NCI-H1436 (cell line): ENCODE measurements around the gene ASPRV1.

Experiments
- DNase-seq: peaks from one replicate; lab custom pipeline; 2025; lab: John Stamatoyannopoulos, UW

The ASPRV1 gene

DNA sequence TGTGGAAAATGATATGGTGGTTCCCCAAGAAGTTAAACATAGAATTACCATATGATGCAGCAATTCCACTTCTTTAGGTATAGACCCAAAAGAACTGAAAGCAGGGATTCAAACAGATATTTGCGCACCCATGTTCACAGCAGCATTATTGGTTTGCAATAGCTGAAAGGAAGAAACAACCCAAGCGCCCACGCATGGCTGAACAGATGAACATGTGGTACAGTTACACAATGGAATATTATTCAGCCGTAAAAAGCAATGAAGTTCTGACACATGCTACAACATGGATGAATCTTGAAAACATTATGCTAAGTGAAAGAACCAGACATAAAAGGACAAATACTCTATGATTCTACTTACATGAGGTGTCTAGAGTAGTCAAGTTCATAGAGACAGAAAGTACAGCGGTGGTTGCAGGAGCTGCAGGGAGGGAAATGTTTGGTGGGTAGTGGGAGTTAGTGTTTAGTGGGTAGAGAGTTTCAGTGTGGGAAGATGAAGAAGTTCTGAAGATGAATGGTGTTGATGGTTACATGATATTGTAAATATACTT lies 26.7 kb upstream of the ASPRV1 start:
- DNase-seq = no peak

DNA sequence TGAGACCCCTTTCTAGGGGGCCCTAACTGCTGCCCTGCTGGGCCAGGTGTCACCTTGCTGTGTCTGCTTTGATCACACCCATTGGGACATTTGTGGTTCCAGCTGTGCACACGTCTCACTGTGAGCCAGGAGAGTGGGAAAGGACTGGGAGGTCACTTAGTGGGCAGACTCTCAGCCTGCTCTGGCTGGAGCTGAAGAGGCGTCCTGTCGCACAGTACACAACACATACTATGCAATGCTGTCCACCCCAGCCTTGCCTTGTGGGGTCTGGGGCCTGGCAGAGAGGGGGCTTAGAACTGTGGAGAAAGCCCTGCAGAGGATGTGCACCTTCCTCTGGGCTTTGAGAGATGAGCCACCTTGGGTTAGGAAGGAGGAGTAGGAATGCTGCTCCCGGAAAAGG lies 25.3 kb upstream of the ASPRV1 start:
- DNase-seq = no peak

DNA sequence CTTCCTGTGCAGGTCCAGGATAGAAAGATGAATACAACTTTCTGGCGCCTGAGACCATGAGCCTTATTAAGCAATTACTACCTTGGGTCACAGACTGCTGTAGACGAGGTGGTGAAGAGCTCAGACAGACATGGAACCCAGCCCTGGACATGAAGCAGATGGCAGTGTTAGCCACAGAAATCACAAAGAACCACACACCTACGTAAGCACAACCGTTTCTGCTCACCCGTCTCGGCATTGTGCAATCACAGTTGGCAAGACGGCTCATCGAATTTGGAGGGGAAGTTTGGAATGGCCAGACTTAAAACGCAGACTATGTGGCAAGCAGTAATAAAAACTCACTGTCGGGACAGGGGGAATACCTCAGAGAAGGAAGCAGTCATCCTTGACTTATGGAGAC lies 24.3 kb upstream of the ASPRV1 start:
- no peak for DNase-seq

GRCh38 chr2:69985216-69985615 lies 23.8 kb upstream of the ASPRV1 start:
- no peak for DNase-seq

- DNase-seq = no peak
Observed at GRCh38 chr2:69983392-69983966, 22.0 kb upstream of the ASPRV1 start.

DNA sequence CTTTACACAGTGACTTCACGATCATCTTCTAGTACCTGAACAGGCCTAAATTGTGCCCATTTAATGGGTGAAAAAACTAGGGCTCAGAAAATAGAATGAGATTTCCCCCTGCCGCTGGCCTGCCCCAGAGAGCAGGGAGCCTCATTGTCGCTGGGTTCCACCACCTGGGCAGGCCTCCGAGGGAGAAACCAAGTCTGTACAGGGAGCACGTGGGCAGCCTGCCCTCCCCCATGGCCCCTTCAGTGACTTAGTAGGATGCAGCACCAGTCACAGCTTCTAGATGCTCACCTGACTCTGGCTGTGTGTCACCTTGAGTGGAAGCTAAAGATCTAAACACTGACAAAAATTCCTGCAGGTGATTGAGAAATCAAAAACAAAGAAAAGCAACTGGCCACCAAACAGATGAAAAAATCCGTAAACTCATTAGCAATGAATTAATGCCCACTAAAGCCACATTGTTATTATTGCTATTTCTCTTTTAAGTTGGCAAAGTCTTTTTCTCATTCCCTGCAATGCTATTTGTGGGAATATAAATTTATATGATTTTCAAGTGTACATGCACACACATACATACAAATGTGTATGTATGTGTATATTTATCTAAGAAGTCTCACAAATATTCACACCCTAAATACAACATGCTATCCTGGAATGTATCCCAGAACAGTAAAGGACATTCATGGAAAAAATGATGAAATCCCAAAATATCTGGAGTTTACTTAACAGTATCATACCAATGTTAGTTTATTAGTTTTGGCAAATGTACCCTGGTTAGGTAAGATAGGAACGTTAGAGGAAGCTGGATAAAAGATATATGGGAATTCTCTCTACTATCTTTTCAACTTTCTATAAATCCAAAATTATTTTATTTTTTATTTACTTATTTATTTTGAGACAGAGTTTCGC lies 18.7 kb upstream of the ASPRV1 start:
- DNase-seq = no peak

DNA sequence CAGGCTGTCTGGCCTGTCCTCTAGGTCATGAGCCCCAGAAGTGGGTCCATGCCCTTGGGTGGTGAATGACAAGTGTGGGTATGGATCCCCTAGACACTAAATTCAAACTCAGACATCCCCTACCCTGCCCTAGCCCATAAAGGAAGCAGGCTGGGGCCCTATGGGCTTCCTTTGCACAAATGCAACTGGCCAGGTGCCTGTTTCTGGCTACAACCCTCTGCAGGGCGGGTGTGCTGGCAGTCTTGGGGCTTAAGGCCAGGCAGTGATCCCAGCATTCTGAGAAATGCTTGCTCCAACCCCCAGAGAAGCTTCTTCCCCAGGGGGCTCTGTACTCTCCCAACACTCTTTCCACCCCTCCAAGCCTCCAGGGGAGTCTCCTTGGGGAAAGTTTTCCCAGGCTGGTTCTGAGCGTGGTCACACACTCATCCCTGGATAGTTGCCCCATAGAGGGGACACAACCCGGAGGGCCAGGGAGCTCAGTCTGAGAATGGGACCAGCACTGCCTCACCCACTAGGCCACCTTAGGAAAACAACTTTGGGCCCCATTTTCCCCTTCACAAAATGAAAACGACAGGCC lies 16.6 kb upstream of the ASPRV1 start:
- no peak for DNase-seq

DNA sequence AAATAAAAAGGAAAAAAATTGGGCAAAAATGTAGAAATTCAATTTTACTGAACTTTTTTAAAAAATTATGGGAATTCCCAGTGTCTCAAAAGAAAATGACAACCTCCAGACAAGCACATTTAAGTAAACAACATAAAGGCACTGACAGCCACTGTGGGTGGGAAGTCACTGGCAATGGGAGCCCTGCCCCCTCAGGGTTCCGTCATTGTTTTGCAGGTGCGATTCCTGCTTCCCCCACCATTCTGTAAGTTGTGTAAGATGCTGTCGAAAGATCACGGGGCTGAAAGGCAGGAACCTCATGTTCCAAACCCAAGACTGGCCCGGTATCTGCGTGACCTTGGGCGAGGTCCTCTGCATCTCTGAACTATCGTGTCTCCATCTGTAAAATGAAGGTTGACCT lies 15.8 kb upstream of the ASPRV1 start:
- no peak for DNase-seq

- DNase-seq = no peak
Observed at GRCh38 chr2:69975853-69976462, 14.5 kb upstream of the ASPRV1 start.

DNA sequence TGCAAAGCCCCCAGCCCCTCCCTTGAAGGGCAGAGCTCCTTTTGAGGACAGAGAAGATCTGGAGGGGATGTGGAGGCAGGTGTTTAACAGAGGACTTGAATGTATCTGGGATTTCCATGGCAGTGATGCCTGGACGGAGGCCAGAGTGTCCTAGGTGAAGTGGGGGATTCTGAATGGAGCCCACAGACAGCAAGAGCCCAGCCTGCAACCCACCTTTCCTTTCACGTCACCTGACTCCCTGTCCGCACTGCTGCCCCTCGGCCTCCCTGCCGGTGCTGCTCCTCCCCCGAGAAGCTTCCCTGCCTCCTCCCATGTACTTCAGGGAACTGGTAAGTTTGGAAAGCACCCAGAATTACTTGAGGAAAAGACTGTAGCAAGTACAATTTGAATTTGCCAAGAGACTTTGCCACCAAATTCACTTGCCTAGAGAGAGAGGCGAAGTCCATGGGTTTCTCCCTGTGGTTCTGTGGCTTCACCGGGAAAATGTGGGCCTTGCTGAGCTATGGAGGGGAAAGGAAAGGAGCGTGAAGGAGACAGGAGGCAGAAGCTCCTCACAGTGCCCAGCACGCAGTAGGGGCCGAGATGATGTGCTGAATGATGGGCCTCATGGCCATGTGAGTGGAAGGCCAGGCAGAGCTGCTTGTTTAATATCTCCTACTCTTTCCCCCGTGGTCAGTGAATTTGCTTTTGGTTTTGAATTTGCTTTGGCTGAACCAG lies 13.9 kb upstream of the ASPRV1 start:
- DNase-seq = no peak

DNA sequence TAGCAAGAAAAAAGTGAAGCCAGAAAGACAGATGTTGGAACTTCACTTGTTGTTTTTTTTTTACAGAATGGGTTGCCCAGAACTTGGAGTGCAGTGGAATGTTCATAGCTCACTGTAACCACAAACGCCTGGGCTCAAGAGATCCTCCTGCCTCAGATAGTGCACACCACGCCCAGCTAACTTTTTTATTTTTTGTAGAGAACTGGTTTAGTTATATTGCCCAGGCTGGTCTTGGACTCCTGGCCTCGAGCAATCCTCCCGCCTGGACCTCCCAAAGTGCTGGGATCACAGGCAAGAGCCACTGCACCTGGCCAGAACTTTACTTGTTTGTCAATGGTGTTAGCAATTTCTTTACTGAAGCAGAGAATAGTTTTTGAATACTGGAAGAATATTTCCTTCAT lies 11.9 kb upstream of the ASPRV1 start:
- no peak for DNase-seq

DNA sequence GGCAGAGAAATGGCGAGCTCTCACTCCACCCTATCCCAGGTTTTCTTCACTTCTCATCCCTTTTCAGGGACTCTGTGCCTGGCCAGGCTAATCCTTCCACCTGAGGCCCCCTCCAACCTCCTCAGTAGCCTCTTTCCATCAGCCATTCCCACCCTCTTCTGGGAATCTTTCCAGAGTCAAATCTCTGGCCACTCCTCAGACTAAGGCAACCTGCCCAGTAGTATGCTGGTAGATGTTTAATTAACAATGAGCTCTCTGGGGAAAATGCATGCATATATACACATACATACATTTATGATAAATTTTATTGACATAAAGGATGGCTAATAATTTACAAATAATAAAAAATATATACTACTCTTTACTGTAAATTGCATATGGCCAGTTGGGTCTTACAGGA lies 11.4 kb upstream of the ASPRV1 start:
- DNase-seq = no peak

DNA sequence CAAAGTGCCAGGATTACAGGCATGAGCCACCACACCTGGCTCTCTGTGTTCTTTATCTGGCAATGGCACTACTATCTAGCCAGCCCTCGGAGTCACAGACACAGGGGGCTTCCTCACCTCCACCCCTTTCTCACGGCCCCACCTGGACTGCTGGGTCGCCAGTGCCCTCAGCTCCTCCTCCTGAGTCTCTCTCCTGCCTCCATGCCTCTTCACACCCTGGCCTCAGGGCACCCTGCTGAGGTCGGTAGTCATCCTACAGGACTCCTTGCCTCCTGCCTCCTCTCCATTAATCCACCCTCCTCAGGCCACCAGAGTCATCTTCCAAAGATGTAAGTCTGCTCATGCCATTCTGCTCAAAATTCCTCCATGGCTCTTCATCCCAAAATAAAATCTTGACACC lies 8.6 kb upstream of the ASPRV1 start:
- no peak for DNase-seq

DNA sequence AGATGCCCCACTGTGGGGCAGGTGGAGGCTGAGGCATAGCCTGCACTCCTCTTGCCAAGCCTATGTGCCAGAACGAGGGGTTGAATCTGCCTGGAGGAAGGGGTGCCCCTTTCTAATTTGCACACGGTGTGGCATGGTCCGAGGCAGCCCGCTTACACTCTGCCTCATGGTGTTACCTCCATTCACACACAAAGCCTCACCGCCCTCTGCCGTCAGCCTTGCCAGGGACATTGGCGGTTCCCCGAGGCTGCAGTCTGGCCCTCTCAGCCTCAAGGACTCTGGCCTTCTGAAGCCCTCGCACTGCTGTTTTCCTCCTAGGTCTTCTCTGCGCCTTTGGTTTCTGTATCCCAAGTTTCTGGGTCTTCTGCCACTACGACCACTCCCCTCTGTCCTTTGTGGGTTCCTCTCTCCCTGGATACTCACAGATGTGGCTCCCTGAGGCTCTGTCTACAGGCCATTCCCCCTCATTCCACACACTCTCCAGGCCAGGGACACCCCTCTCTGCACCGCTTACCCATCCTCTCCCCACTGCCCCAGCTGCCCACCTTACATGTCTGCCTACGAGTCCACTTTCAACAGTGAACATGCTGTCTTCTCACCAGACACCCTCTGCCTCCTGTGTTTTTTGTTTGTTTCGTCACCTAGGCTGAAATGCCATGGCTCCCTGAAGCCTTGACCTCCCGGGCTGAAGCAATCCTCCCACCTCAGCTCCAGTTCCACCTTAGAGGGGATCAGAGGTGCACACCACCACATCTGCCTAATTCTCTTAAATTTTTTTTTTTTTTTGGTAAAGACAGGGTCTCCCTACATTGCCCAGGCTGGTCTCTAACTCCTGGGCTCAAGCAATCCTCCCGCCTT lies 7.9 kb upstream of the ASPRV1 start:
- no peak for DNase-seq

GRCh38 chr2:69968609-69969008 lies 7.2 kb upstream of the ASPRV1 start:
- DNase-seq = no peak

GRCh38 chr2:69966496-69966895 lies 5.1 kb upstream of the ASPRV1 start:
- DNase-seq = no peak

GRCh38 chr2:69965756-69966445 lies 4.5 kb upstream of the ASPRV1 start:
- DNase-seq = no peak

DNA sequence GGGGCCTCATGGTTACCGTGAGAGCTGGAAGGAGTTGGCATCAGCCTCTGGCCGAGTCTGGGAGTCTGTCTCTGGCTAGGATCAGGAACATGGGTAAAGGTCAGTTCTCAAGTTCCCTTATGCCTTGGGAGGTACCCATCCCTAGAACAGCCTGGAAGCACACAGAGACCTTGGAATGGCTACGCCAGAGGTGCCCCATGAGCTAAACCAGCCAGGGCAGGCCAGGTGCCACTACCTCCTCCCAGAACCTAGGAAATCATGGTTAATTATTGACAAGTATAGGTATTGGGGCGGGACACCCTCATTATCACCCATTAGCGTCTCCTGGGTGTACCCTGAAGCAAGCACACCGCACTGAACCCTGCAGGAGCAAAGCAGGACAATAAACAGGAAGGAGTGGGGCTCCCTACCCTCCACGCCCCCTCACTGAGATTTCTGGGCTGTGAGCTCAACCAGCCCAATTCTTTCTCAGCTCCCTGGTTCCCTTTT lies 3.0 kb upstream of the ASPRV1 start:
- DNase-seq = no peak

GRCh38 chr2:69962986-69963730 lies 1.7 kb upstream of the ASPRV1 start:
- no peak for DNase-seq

DNA sequence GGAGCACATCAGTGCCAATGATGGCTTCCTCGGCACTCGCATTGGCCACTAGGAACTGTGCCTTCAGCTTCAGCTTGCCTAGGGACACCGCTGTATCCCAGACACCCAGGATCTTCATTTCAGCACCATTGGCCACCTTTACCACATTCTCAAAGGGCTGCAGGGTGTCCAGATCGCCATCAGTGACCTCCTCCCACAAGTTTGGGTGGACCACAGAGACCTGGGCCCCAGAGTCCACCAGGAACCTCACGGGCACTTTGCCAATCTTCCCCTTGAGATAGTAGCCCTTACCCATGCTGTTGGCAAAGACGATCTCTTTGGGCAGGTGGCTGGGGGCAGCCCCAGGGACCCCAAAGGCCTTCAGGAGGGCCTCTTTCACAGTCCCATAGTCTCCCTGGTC lies 610 bp downstream of the ASPRV1 start:
- DNase-seq = no peak
